ENCODE results near the gene TCEA3.

Gene TCEA3

GRCh38 chr1:23424293-23425192, at the start of gene TCEA3:
TCEA3 (minus strand) TSS chr1:23424748; CDS start chr1:23424633, 115 bp downstream.
- TF ChIP-seq CTCF (IDR thresholded peaks at IDR 0.05; ENCODE audit: low read depth, low read length) = peak; percentile 9

GRCh38 chr1:23473037-23473800, 48.7 kb upstream of the TCEA3 start:
- DNase-seq (ENCODE audit: extremely low read depth, low read depth) = no peak
- TF ChIP-seq CTCF (IDR thresholded peaks at IDR 0.05; ENCODE audit: low read depth, low read length) = no peak

More at GRCh38 chr1:23424293-23425192, at the start of gene TCEA3:
- DNase-seq (ENCODE audit: extremely low read depth, low read depth) = no peak

GRCh38 chr1:23472351-23473036, 47.9 kb upstream of the TCEA3 start:
- no peak for TF ChIP-seq CTCF (IDR thresholded peaks at IDR 0.05; ENCODE audit: low read depth, low read length)
- no peak for DNase-seq (ENCODE audit: extremely low read depth, low read depth)

- DNase-seq (ENCODE audit: extremely low read depth, low read depth) = no peak
- TF ChIP-seq CTCF (IDR thresholded peaks at IDR 0.05; ENCODE audit: low read depth, low read length) = no peak
Measured at GRCh38 chr1:23471473-23472075, 47.0 kb upstream of the TCEA3 start.

- DNase-seq (ENCODE audit: extremely low read depth, low read depth) = no peak
- TF ChIP-seq CTCF (IDR thresholded peaks at IDR 0.05; ENCODE audit: low read depth, low read length) = no peak; the same call in 1 of the 2 replicates
Measured at GRCh38 chr1:23470282-23471070, 45.9 kb upstream of the TCEA3 start.

- TF ChIP-seq CTCF (IDR thresholded peaks at IDR 0.05; ENCODE audit: low read depth, low read length) = no peak
- no peak for DNase-seq (ENCODE audit: extremely low read depth, low read depth)
Measured at GRCh38 chr1:23469372-23469982, 44.9 kb upstream of the TCEA3 start.
